Neural cell (in vitro differentiated cells): ENCODE results near the gene KBTBD8. TPM values are rescaled to one million over a fixed set of nuclear protein-coding genes. Genes with fewer than 3 reads are reported as not detected.

Experiments used
- H2AFZ ChIP-seq: fragments of 200-600, 300-800 bp; sonication (generic), shearing (Covaris generic); 2 replicates; pipeline ENCODE4 v1.6.0; 2014; ENCODE audit warnings: low read depth, mild to moderate bottlenecking, antibody characterized with exemption, low read length, moderate library complexity
- H3F3A ChIP-seq: fragments of 200-600 bp; shearing (Covaris generic); 2 replicates; pipeline ENCODE4 v1.6.1; 2016; ENCODE audit warnings: mild to moderate bottlenecking, moderate library complexity, mixed read lengths, antibody characterized with exemption, low read length; ENCODE audit not compliant: insufficient read depth, poor library complexity, severe bottlenecking
- H3K27ac ChIP-seq: fragments of 200-600, 300-800 bp; sonication (generic), shearing (Covaris generic); 2 replicates; pipeline ENCODE4 v1.5.1; 2014; ENCODE audit warnings: mild to moderate bottlenecking, low read length, moderate library complexity
- H3K27me3 ChIP-seq: fragments of 300-800, 200-600 bp; sonication (generic), shearing (Covaris generic); 2 replicates; pipeline ENCODE4 v1.6.0; 2014; ENCODE audit warnings: mild to moderate bottlenecking, low read depth, low read length, moderate library complexity; ENCODE audit not compliant: insufficient read depth
- H3K36me3 ChIP-seq: fragments of 300-800, 200-600 bp; sonication (generic), shearing (Covaris generic); 2 replicates; pipeline ENCODE4 v1.5.1; 2014; ENCODE audit warnings: mild to moderate bottlenecking, antibody characterized with exemption, low read length, moderate library complexity; ENCODE audit not compliant: insufficient read depth
- H3K4me2 ChIP-seq: fragments of 300-800, 200-600 bp; sonication (generic), shearing (Covaris generic); 2 replicates; pipeline ENCODE4 v1.6.0; 2014; ENCODE audit warnings: mild to moderate bottlenecking, low read length
- H3K4me3 ChIP-seq: fragments of 300-800, 200-600 bp; sonication (generic), shearing (Covaris generic); 2 replicates; pipeline ENCODE4 v1.5.1; 2014; ENCODE audit warnings: mild to moderate bottlenecking, low read length, moderate library complexity
- H3K79me2 ChIP-seq: fragments of 200-600 bp; shearing (Covaris generic); replicated peaks from 2 replicates; pipeline ENCODE4 v1.6.0; 2014; ENCODE audit warnings: mild to moderate bottlenecking, low read length, moderate library complexity; ENCODE audit not compliant: insufficient read depth
- H3K9ac ChIP-seq: fragments of 300-800, 200-600 bp; sonication (generic), shearing (Covaris generic); 2 replicates; pipeline ENCODE4 v1.6.1; 2016; ENCODE audit warnings: mild to moderate bottlenecking, low read length, mixed read lengths
- H3K9me2 ChIP-seq: fragments of 200-600 bp; shearing (Covaris generic); 2 replicates; pipeline ENCODE4 v1.6.1; 2016; ENCODE audit warnings: mild to moderate bottlenecking, low read length, mixed read lengths; ENCODE audit not compliant: insufficient read depth
- H3K9me3 ChIP-seq: fragments of 200-600, 300-800 bp; sonication (generic), shearing (Covaris generic); 2 replicates; pipeline ENCODE4 v1.6.1; 2016; ENCODE audit warnings: mild to moderate bottlenecking, mixed run types, low read length, moderate library complexity, mixed read lengths
- H4K20me1 ChIP-seq: fragments of 200-600 bp; shearing (Covaris generic); 2 replicates; pipeline ENCODE4 v1.6.1; 2016; ENCODE audit warnings: mild to moderate bottlenecking, mixed run types; ENCODE audit not compliant: insufficient read depth
- EP300 ChIP-seq: fragments of 450-650 bp; conservative IDR thresholded peaks from 2 replicates; pipeline ENCODE4 v1.6.1; 2014; ENCODE audit warnings: antibody characterized with exemption, mild to moderate bottlenecking, moderate library complexity; ENCODE audit not compliant: poor library complexity, severe bottlenecking
- EZH2 ChIP-seq: fragments of 200-600, 300-800 bp; shearing (Covaris generic), sonication (generic); IDR thresholded peaks from 2 replicates; pipeline ENCODE4 v1.6.1; 2014; ENCODE audit warnings: antibody characterized with exemption, low read length, borderline replicate concordance, mild to moderate bottlenecking; ENCODE audit not compliant: insufficient read depth, poor library complexity, severe bottlenecking
- MXI1 ChIP-seq: fragments of 450-650 bp; conservative IDR thresholded peaks from 2 replicates; pipeline ENCODE4 v1.6.1; 2014; ENCODE audit warnings: antibody characterized with exemption, mild to moderate bottlenecking; ENCODE audit not compliant: poor library complexity, severe bottlenecking
- POLR2AphosphoS5 ChIP-seq: IDR thresholded peaks from 2 replicates; pipeline ENCODE4 v1.6.1; 2012
- RAD21 ChIP-seq: fragments of 450-650 bp; conservative IDR thresholded peaks from 2 replicates; pipeline ENCODE4 v1.6.1; 2014; ENCODE audit warnings: antibody characterized with exemption, mild to moderate bottlenecking, moderate library complexity
- SMC3 ChIP-seq: fragments of 450-650 bp; conservative IDR thresholded peaks from 2 replicates; pipeline ENCODE4 v1.6.1; 2014; ENCODE audit warnings: antibody characterized with exemption, mild to moderate bottlenecking, moderate library complexity; ENCODE audit not compliant: poor library complexity
- TAF1 ChIP-seq: IDR thresholded peaks from 2 replicates; pipeline ENCODE4 v1.6.1; 2012; ENCODE audit warnings: low read depth
- polyA minus RNA-seq: library from RNA; depleted of rRNA, polyadenylated mRNA; stranded (reverse); fragments of >200 nt; gene quantifications from 2 replicates; pipeline ENCODE4 v1.2.3, GENCODE V29; 2014
- polyA plus RNA-seq: library from polyadenylated mRNA; depleted of rRNA; stranded (reverse); fragments of >200 nt; gene quantifications from 2 replicates; pipeline ENCODE4 v1.2.3, GENCODE V29; 2014
- TF ChIP-seq, protein P1 (sequence below): IDR thresholded peaks from 2 replicates; pipeline ENCODE4 v1.6.1; 2012; ENCODE audit warnings: borderline replicate concordance
- TF ChIP-seq, protein P2 (sequence below): fragments of 450-650 bp; IDR thresholded peaks from 2 replicates; pipeline ENCODE4 v1.5.1; 2014; ENCODE audit warnings: antibody characterized with exemption, mild to moderate bottlenecking, moderate library complexity; ENCODE audit not compliant: poor library complexity, severe bottlenecking

The KBTBD8 gene, protein sequence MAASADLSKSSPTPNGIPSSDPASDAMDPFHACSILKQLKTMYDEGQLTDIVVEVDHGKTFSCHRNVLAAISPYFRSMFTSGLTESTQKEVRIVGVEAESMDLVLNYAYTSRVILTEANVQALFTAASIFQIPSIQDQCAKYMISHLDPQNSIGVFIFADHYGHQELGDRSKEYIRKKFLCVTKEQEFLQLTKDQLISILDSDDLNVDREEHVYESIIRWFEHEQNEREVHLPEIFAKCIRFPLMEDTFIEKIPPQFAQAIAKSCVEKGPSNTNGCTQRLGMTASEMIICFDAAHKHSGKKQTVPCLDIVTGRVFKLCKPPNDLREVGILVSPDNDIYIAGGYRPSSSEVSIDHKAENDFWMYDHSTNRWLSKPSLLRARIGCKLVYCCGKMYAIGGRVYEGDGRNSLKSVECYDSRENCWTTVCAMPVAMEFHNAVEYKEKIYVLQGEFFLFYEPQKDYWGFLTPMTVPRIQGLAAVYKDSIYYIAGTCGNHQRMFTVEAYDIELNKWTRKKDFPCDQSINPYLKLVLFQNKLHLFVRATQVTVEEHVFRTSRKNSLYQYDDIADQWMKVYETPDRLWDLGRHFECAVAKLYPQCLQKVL
- polyA plus RNA-seq (4.7 and 5.0 TPM in 2 replicates), polyA minus RNA-seq (18.3 and 19.2 TPM in 2 replicates)

GRCh38 chr3:66998113-66998903 is at the start of gene KBTBD8:
KBTBD8 (plus strand) TSS chr3:66998307; CDS start chr3:66998356, 49 bp downstream.
- H4K20me1 ChIP-seq, result no peaks in the 10 kb centered on the region
- no peaks in the 10 kb centered on the region for H3K79me2 ChIP-seq
- H3K27ac ChIP-seq, result peak within 1 kb of the TSS; percentile 68
- no peaks in the 10 kb centered on the region for H3K27me3 ChIP-seq
- H3K9me3 ChIP-seq, result no peaks in the 10 kb centered on the region
- H3F3A ChIP-seq, result no peaks in the 10 kb centered on the region
- no peaks in the 10 kb centered on the region for H3K9me2 ChIP-seq
- H2AFZ ChIP-seq, result peak within 1 kb of the TSS; percentile 86
- H3K36me3 ChIP-seq, result no peaks in the 10 kb centered on the region
- H3K4me3 ChIP-seq, result peak within 1 kb of the TSS; percentile 86
- TF ChIP-seq MXI1, result peak; percentile 76
- TF ChIP-seq, protein P1, sequence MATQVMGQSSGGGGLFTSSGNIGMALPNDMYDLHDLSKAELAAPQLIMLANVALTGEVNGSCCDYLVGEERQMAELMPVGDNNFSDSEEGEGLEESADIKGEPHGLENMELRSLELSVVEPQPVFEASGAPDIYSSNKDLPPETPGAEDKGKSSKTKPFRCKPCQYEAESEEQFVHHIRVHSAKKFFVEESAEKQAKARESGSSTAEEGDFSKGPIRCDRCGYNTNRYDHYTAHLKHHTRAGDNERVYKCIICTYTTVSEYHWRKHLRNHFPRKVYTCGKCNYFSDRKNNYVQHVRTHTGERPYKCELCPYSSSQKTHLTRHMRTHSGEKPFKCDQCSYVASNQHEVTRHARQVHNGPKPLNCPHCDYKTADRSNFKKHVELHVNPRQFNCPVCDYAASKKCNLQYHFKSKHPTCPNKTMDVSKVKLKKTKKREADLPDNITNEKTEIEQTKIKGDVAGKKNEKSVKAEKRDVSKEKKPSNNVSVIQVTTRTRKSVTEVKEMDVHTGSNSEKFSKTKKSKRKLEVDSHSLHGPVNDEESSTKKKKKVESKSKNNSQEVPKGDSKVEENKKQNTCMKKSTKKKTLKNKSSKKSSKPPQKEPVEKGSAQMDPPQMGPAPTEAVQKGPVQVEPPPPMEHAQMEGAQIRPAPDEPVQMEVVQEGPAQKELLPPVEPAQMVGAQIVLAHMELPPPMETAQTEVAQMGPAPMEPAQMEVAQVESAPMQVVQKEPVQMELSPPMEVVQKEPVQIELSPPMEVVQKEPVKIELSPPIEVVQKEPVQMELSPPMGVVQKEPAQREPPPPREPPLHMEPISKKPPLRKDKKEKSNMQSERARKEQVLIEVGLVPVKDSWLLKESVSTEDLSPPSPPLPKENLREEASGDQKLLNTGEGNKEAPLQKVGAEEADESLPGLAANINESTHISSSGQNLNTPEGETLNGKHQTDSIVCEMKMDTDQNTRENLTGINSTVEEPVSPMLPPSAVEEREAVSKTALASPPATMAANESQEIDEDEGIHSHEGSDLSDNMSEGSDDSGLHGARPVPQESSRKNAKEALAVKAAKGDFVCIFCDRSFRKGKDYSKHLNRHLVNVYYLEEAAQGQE, result no peak
- TF ChIP-seq, protein P2, sequence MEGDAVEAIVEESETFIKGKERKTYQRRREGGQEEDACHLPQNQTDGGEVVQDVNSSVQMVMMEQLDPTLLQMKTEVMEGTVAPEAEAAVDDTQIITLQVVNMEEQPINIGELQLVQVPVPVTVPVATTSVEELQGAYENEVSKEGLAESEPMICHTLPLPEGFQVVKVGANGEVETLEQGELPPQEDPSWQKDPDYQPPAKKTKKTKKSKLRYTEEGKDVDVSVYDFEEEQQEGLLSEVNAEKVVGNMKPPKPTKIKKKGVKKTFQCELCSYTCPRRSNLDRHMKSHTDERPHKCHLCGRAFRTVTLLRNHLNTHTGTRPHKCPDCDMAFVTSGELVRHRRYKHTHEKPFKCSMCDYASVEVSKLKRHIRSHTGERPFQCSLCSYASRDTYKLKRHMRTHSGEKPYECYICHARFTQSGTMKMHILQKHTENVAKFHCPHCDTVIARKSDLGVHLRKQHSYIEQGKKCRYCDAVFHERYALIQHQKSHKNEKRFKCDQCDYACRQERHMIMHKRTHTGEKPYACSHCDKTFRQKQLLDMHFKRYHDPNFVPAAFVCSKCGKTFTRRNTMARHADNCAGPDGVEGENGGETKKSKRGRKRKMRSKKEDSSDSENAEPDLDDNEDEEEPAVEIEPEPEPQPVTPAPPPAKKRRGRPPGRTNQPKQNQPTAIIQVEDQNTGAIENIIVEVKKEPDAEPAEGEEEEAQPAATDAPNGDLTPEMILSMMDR, result no peak
- TF ChIP-seq TAF1, result no peak
- peak; percentile 58 for TF ChIP-seq POLR2AphosphoS5
- TF ChIP-seq EZH2, result no peak
- peak; percentile 38 for TF ChIP-seq RAD21
- peak; percentile 53 for TF ChIP-seq EP300
- TF ChIP-seq SMC3, result peak; percentile 25
- H3K9ac ChIP-seq, result peak within 1 kb of the TSS; percentile 71
- H3K4me2 ChIP-seq, result peak within 1 kb of the TSS; percentile 88

- Histone ChIP-seq H3K4me3 (no peak overlapping the region), H4K20me1 (no peaks in the 10 kb centered on the region), H3K9me2 (no peaks in the 10 kb centered on the region), H3K9ac (no peak overlapping the region), H3K4me2 (no peak overlapping the region), H3K79me2 (no peaks in the 10 kb centered on the region), H2AFZ (no peak overlapping the region), H3K9me3 (no peaks in the 10 kb centered on the region), H3K27ac (no peak overlapping the region), H3K27me3 (no peaks in the 10 kb centered on the region), H3K36me3 (no peaks in the 10 kb centered on the region), H3F3A (no peaks in the 10 kb centered on the region)
- TF ChIP-seq SMC3 (no peak), POLR2AphosphoS5 (no peak), MXI1 (no peak), RAD21 (no peak), EZH2 (no peak), EP300 (no peak), TAF1 (no peak)
- TF ChIP-seq, protein P2, result no peak
- TF ChIP-seq, protein P1, result no peak
Observed at GRCh38 chr3:66948838-66949237, 49.3 kb upstream of the KBTBD8 start.
